HTR-8/SVneo (cell line): ENCODE data around the gene RAB44.
A peak's percentile ranks its signal among the peaks of the same experiment; 100 is the strongest.

Experiments used
- DNase-seq: peaks from one replicate; pipeline ENCODE4 v3.0.0; 2011; ENCODE audit warnings: low spot score, mixed read lengths; ENCODE audit not compliant: insufficient read length
- FAIRE-seq: peaks from 2 replicates; lab custom pipeline; 2011; peaks lifted over from hg19 to GRCh38; lab: Jason Lieb, UNC

RAB44 gene

DNA sequence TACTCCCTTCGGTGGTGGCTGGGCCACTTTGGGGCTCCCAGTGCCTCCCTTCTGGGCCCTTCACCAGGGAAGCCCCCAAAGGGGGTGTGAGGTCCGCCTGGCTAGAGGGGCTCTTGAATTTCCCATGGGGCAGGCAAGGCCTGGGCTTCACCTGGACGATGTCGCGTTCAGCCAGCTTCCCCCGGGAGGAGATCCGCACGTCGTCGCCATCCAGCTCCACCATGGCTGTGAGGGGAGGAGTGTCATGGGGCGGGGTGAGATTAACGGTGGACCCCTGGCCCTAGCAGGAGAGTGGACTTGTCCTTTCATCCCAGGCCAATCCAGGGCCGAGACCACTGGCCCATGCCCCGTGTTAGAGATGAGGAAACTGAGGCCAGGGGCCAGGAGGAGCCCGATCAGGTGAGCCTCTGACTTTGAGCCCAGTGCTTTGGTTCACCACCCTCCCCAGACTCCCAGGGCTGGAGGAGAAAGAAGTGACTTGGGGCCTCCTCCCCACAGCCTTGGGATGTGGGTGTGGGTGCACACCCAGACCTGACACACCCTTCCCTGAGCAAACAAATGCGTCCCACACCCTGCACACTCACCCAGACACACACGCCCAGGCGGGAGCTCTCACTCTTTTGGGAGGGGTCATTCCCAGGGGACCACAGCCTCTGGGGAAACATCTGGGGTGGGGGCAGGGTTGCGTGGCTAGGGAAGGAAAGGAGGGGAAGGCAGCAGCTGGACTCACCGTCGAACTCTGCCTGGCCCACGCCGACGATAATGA lies 46.1 kb downstream of the RAB44 start:
- FAIRE-seq (no peak), DNase-seq (no peak)

DNA sequence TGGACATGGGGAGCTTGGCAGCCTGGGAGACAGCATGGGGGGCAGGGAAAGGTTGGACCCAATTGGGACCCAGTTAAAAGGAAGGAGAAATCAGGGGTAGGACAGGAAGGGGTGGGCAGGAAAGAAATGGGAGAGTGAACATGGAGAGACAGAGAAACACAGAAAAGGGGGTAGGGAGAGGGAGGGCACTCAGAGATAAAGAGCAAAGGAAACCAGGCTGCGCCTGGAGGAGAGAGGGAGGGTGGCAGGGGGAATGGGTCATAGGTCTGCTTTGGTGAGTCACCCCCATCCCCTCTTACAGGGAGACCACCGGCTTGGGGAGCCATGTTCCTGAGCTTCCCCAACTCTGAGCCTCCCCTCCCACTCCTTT lies 46.7 kb downstream of the RAB44 start:
- no peak for DNase-seq
- FAIRE-seq, result no peak

DNA sequence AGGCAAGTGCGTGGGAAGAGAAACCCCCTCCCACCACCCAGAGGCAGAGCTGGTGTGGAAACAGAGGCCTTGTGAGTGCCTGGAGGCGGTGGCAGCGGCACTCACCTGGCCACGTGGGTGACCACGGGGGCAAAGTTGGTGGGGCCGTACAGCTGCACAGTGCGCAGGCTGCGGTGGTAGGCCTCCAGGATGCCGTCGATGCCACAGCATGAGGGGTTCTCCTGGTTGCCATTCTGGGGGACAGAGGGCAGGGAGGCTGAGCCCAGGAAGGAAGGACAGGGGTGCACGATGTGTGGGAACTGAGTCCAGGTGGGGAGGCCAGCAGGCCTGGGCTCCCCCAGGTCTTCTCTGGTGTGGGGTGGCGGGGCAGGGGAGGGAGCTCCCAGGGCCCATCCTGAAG lies 47.7 kb downstream of the RAB44 start:
- no peak for FAIRE-seq
- DNase-seq, result no peak

DNA sequence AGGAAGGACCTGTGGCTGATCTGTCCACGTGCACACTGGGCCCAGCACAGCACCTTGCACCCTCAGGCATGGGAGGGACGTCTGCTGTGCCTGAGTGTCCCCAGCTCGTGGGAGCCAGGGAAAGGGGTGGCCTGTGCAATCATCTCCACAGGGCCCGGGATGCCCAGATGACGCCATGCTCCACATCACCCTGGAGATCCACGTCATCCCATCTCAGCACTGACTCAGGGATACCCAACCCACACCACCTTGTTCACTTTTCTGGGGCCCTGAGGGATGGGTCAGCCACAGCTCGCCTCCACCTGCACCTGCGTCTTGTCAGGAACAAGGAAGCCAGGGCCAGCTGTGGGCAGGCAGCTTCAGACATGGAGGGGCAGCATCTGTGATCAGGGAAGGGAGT lies 48.2 kb downstream of the RAB44 start:
- DNase-seq, result no peak
- no peak for FAIRE-seq

DNA sequence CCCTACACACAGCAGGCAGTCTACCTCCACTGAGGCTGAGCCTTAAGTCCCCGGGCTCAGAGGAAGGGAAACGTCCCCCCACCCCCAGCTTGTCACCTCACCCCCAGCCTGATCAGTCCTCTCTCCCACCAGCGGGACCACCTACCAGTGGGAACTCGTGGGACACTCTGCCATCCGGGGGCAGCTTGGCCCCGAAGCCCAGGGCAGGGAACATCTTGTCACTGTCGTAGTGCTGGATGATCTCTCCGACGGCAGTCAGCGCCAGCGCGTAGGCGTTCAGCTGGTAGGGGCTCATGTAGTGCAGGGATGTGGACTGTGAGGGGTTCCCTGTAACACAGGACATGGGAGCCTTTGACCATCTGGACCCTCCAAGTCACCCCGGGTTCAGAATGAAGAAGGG lies 48.6 kb downstream of the RAB44 start:
- DNase-seq, result no peak
- no peak for FAIRE-seq

DNA sequence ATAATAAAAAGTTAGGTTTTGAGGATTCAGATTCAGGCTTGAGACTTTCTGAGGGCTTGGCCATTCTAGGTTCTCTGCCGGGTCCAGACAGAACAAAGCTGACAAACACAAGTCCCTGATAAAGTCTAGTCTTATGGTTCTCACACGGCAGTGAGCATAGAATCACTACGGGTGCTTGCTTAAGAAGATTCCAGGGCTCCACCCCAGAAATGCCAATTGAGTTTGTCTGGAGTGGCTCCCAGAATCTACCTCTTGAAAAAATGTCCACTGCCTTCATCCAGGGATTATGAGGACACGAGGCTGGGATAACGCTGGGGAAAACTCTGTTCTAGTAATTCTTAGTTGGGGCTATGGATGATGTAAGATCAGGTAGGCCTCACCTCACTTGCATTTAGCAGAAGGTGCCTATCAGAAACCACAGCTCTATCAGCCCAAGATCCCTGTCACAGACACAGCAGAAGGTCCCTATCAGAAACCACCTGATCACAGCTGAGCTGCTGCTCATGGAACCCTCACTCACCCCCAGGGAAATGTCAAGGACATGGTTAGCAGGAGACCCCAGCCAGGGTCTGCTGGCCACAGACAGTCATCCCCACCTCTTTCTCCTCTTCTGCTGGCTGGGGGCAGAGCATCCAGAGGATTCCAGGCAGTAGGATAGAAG lies 52.3 kb downstream of the RAB44 start:
- DNase-seq, result no peak
- FAIRE-seq, result no peak

DNA sequence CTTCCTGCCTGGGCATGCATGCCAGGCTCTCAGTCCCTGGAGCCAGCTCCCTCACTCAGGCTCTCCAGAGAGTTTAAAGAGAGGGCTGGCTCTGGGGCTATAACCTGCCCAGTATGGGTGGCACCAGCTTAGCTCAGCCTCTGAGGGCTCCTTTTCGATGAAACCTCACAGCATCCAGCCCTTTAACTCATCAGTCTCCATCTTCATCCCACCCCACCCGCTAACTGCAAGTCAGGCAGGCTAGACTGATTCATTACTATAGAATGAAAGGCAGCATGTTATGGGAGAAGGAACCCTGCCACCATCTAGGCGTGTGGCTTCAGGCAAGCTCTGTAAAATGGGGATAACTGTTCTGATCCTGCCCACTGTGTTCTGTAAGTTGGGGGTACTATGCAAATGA lies 53.5 kb downstream of the RAB44 start:
- DNase-seq (no peak), FAIRE-seq (no peak)

DNA sequence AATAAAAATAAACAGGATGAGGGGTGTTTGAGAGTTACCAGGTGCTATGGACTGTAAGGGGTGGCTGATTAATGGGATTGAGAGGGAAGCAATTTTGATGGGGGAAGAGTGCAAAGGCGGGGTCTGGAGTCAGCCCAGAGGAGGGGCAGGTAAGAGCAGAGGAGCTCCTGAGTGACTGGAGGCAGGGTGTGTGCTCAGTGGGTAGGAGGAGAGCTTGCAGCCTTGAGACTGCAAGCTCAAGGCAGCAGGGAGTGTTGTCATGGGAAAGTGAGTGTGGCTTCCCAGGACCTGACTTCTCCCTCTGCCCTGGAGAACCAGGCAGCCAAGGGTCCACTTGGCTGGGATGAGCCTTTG lies 54.2 kb downstream of the RAB44 start:
- no peak for DNase-seq

DNA sequence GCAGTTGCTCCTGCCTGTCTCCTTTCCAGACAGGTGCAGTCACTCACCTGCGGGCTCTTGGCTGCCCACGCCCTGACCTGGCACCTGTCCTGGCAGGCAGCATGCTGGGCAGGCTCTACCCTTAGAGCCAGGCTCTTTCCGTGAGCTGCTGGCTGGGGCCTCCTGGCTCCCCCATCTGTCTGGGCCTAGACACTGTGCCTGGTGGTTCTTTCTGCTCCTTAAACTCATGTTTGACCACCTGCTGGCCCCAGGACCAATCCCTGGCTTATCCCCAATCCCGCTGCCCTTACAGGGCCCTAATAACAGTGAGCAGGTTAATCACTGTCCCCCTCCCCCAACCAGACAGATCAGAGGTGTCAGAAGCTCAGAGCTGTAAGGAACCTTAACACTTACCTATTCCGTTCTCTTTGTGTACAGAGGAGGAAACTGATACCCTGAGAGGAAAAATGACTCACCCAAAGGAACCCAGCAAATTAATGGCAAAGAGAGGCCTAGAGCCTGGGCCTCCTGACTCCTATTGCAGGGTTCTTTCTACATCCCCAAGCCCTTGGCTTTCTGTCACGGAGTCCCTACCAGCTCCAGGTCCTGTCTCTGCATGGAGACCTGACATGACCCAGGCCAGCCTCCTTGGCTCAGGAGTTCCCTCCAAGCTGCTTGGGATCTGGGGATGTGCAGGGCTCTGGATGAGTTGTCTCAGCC lies 54.7 kb downstream of the RAB44 start:
- DNase-seq, result no peak
- no peak for FAIRE-seq

More for the DNA sequence above, 54.2 kb downstream of the RAB44 start:
- FAIRE-seq, result no peak

DNA sequence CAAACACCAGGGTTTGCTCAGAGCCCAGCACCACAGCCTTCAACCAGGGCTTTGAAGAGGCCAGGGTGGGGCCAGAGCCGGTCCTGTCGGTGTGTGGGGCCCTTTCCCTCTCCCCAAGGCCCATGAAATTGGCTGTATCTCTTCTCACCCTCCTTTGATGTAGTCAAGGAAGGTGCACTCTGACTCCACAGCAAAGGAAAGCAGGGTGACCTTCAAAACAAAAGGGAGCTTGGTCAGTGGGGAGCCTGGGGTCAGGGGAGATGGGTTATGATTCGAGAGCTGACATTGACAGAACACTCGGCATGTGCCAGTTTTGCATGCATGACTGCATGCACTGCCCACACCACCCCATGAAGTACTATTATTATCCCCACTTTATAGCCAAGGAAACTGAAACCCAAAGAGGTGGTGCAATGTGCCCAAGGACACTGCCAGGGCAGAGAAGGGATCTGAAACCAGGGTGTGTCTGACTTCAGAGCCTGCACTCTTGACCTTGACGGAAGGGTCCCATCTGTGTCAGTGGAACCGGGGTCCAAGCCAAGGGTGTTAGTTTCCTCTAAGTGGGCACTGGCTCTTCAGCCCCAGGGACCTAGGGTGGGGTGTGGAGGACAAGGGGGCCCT lies 55.4 kb downstream of the RAB44 start:
- FAIRE-seq (no peak), DNase-seq (no peak)

DNA sequence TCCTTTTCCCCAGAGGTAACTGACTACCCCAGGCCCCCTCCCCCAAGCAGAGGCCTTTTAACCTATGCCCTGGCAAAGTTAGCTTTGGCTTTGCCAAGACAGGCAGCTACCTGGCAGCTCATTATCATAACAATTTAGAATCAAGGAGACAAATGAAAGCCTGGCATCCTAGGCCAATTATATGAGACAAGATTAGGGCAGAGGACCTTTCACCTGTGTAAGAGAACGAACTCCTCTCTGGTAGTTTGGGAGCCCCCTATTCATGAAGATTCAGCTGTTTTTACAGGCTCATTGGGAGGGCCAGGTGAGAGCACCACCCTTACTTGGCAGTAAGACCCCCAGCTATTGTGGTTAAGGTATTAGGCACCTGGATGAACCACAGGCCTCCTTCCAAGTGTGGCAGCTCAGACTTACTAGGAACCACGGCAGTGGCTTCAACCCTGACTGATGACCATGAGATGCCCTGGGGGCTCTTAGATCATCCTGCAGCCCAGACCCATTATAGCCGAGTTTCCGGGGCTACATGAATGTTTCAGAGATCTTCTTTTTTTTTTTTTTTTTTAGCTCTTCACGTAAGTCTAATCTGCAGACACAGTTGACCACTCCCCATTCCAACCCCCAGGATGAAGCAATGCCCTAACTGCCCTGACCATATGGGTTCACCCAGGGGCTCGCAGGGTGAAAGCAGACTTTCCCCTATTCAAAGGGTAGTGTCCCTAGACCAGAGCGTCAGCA lies 56.2 kb downstream of the RAB44 start:
- no peak for FAIRE-seq
- DNase-seq, result peak; percentile 58

DNA sequence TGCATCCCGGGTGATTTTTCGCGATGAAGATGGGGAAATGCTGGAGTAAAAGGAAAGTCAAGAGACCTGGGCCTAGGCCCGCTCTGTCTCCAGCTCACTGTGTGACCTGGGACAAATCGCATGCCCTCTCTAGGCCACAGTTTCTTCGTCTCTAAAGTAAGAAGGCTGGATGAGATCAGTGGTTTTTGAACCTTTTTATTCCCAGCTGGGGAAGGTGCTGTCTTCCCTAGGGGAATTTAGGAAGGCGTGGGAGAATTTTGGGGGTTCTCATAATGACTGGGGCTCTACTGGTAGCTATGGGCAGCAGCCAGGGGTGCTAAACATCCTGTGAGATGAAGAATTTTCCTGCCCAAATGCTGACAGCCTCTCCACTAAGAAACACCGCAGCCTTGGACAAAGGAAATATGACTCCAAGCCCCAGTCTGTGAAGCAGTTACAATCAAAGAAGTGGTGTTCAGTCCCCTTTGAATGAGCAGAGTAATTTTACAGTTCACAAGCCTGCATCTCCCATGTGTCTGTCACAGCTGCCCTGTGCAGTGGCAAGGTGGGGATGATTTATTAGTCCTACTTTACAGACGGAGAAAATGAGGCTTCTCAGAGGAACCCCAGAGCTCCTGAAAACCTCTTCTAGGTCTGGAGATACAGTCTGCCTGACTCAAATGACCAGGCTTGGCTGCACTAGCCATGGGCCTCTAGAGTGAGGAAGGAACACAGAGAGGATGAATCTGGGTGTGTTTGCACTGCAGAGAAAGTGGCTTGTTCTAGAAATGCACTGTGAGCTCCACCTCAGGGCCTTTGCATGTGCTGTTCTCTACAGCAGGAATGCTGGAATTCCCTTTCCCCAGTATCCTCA lies 57.2 kb downstream of the RAB44 start:
- DNase-seq (no peak), FAIRE-seq (no peak)

DNA sequence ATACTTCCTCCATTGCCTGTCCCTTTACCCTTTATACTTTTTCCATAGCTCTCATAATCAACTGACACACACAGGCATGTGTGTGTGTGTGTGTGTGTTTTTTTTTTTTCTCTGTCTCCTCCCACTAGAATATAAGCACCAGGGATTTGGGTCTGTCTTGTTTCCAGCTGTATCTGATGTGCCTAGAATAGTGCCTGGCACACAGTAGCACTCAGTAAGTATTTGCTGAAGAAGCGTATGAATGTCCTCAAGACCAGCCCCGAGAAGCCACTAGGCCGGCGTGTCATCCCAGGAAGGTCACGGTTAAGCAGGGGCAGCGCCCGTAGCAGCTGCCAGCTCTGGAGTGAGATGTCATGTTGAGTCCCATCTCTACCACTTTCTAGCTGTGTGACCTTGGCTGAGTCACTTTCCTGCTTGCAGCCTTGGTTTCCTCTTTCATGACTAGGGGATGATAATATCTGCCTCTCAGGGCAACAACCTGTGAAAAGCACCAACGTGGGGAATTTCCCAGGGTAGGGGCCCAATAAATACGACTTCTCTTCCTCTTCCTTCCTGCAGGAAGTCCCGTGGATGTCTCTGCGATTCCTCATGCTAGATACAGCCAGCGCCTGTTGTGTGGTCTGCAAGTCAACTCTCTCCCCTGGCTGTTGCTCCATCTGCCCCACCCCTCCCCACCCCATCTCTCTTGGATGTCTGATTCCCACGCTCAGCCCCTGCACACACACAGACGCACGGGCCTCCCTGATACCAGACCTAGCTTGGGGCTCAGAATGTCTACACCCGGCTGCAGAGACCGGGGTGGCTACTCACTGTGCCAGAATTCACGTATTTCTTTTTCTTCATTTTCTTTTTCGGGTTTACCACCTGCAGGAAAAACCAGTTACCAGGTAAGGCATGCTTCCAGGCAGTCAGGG lies 58.1 kb downstream of the RAB44 start:
- DNase-seq (no peak), FAIRE-seq (peak; percentile 67)

DNA sequence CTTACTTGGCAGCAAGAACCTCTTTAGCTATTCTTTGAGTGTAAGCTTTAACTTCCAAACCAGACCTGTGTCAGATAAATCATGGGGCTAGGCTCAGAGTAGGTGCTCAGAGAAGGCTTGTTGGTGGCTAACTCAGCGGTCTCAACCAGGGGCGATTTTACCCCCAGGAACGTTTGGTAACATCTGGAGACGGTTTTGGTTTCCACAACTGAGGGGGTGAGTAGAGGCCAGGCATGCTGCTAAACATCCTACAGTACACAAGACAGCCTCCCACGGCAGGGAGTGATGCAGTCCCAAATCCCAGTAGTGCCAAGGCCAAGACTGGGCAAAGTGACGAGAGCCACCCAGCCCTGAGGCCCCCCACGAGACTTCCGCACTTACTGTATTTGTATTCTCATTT lies 59.2 kb downstream of the RAB44 start:
- DNase-seq (no peak), FAIRE-seq (no peak)

DNA sequence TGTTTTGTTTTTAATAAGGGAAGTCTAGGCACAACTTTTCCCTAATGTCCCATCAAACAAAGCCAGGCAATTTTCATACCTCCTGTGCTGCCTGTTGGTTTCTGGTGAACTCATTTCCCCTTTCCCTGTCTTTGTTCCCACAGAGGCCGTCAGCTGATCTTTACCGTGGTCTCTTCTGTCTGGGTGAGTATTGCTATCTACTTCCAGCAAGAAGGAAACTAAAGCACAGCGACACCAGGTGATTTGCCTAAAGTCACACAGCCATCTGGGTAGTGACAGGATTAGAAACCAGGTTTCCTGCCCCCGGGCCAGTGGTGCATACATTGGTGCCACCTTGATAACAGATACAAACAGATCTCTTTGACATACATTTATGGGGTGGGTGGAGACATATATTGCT lies 59.6 kb downstream of the RAB44 start:
- DNase-seq, result no peak

DNA sequence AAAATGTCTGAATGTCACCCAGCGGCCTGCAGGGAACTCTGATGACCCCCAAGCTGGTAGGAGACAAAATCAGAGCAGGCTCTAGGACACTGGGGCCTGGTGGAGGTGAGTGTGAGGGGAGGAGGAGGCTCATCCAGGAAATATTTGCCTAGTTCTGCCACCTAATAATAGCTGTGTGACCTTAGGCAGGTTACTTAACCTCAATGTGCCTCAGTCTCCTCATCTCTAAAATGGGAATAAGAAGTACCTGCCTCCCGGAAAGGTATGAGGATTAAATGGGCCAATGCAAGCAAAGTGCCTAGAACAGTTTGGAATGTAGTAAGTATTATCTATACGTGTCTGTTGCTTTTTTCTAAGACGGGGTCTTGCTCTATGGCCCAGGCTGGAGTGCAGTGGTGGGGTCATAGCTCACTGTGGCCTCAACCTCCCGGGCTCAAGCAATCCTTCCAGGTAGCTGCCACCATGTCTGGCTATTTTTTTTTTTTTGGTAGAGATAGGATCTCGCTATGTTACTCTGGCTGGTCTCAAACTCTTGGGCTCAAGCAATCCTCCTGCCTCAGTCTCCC lies 60.4 kb downstream of the RAB44 start:
- DNase-seq, result no peak
- no peak for FAIRE-seq

More for the DNA sequence above, 59.6 kb downstream of the RAB44 start:
- FAIRE-seq, result no peak

DNA sequence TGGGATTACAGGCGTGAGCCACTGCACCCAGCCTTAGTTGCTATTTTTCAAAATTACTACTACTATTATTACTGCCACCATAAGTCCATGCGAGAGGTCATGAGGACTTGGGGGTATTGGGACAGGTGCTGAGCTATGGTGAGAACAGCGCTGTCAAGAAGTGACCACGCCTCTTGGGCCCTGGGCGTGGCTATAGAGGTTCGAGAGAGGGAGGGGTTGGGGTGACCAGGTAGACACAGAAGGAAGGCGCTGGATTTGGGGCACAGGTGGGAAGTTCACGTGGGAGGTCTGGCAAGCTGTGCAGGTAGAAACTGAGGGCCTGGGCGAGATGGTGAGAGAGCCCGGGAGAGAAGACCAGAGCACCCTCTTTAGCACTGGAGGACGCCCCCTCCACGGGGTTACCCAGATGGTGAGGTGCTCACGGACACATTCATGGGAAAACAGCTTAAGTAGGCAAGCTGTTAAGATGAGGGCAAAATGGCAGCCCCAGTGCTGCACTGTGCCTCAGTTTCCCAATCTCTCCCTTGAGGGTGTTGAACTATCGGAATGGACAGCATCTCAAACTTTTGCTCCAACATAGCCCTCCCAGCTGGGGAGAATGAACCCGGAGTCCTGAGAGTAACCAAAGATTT lies 61.0 kb downstream of the RAB44 start:
- DNase-seq (no peak), FAIRE-seq (no peak)
